OCI-LY3 (cell line): ENCODE data around the gene PRSS22.

Source experiments
- CTCF ChIP-seq: fragments of 200-600, 300-600 bp; sonication (generic); IDR thresholded peaks from 2 replicates; pipeline ENCODE4 v1.5.1; 2014; ENCODE audit warnings: antibody characterized with exemption, low read length, low read depth
- EZH2phosphoT487 ChIP-seq: fragments of 200-600 bp; shearing (Covaris generic); IDR thresholded peaks from 2 replicates; pipeline ENCODE4 v1.6.1; 2018; ENCODE audit warnings: antibody characterized with exemption, mixed run types, low read depth

- TF ChIP-seq CTCF (no peak), EZH2phosphoT487 (no peak)
Observed at GRCh38 chr16:2835638-2836493, 22.1 kb downstream of the PRSS22 start.
